Sigmoid colon (tissue), 4 donors: ENCODE results near the gene MXD4.

ENCODE experiments used
- CTCF ChIP-seq, 4 experiments: fragments of 450-650 bp in 3 of 4; fragments of 200-600 bp in 1 of 4; IDR thresholded peaks; one replicate each; pipeline ENCODE4 v1.5.1; 2016 to 2019; ENCODE audit warnings: antibody characterized with exemption in 4 of 4, mild to moderate bottlenecking in 3 of 4, moderate library complexity in 2 of 4
- EP300 ChIP-seq, 4 donors: sonication (generic); formaldehyde crosslinking; IDR thresholded peaks; one replicate each; pipeline ENCODE4 v1.6.1; 2017; ENCODE audit warnings: antibody characterized with exemption in 4 of 4
- POLR2A ChIP-seq, 2 donors: fragments of 450-650 bp; IDR thresholded peaks; one replicate each; pipeline ENCODE4 v1.6.1; 2016; ENCODE audit warnings: antibody characterized with exemption in 2 of 2, mild to moderate bottlenecking in 2 of 2, moderate library complexity in 2 of 2
- POLR2AphosphoS5 ChIP-seq, 4 donors: sonication (generic); formaldehyde crosslinking; IDR thresholded peaks; one replicate each; pipeline ENCODE4 v1.6.1; 2017; ENCODE audit warnings: antibody characterized with exemption in 4 of 4

GRCh38 chr4:2236944-2237666 lies 24.8 kb downstream of the MXD4 start:
- no peak for TF ChIP-seq POLR2A (IDR thresholded peaks at IDR 0.05)
- TF ChIP-seq EP300 (IDR thresholded peaks at IDR 0.05) = no peak
- TF ChIP-seq CTCF (IDR thresholded peaks at IDR 0.05) = no peak
- no peak for TF ChIP-seq POLR2AphosphoS5 (IDR thresholded peaks at IDR 0.05)
